Activated CD4-positive, CD25-positive, alpha-beta regulatory T cell treated with anti-CD3 and anti-CD28 coated beads, Interleukin-2, amount 50 U/mL, for 16 hours (primary cell): Measurements from ENCODE around the gene KRTAP20-3.

Experiments
- DNase-seq: peaks from one replicate; pipeline ENCODE4 v3.0.0-alpha.2; 2020; ENCODE audit warnings: low read depth, low spot score

Gene KRTAP20-3

GRCh38 chr21:30642564-30642963 is at the start of gene KRTAP20-3:
TSS of gene KRTAP20-3 (plus strand) at chr21:30642864.
- DNase-seq: no peak

DNA sequence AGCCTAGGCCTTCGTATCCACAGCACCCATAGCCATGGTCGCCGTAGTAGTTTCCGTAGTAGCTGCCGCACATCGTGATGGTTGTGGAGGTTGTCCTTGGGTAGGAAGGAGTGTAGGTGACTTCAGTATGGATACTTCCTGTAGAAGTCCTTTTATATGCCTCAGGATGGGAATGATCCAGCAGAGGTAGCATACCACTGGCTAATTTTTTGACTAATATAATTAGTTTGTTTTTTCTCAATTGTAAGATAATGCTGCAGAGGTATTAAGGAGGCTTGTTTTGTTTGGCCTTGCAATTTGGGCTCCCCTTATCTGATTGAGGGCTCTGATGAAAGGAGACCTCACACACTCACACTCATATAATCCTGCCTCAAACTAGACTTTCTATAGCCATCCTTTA is 43.9 kb upstream of the KRTAP20-3 start, which contains the start of gene KRTAP6-2:
KRTAP6-2 (minus strand) TSS at position 101 of the 400 bp plus-strand sequence; CDS start at position 73, 28 bp downstream.
- no peak for DNase-seq

GRCh38 chr21:30600787-30601186 is 41.9 kb upstream of the KRTAP20-3 start, which contains the start of gene KRTAP22-1:
TSS of gene KRTAP22-1 (plus strand) at chr21:30601087.
- DNase-seq: no peak

DNA sequence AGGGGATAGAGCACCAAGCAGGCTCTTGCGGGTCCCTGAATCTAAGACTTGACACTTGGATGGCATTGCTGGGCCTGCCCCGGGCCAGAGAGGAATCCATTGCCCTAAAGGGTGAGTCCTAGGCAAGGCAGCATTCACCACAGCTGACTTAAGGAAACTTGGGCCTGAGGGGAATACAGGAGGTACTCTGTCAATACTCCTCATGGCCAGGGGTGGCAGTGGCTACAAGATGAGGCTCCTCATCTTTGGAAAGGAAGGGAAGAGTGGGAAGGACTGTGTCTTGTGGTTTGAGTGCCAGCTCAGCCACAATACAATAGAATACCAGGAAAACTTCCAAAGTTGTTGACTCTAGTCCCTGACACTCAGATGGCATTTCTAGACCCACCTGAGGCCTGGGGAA is 36.7 kb upstream of the KRTAP20-3 start:
- no peak for DNase-seq

- no peak for DNase-seq
Measured at GRCh38 chr21:30612132-30612531, 30.5 kb upstream of the KRTAP20-3 start.

DNA sequence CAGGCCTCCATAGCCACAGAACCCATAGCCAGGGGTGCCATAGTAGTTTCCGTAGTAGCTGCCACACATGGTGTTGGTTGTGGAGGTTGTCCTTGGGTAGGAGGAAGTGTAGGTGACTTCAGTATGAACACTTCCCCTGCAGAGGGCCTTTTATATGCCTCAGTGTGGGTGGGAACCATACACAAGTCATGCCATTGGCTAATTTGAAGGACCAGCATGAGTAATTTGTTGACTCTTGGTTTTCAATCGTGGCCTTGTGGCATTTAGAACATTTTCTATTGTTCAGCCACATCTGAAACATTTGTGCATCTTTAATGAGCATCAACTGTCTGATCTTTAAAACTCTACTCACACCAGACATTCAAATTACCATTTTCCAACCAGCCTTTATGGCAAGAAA is 28.8 kb upstream of the KRTAP20-3 start, which contains the start of gene KRTAP6-1:
KRTAP6-1 (minus strand) TSS at position 95 of the 400 bp plus-strand sequence; CDS start at position 69, 26 bp downstream.
- no peak for DNase-seq

- no peak for DNase-seq
Measured at GRCh38 chr21:30615199-30615598, 27.5 kb upstream of the KRTAP20-3 start.

GRCh38 chr21:30616125-30616524 is 26.5 kb upstream of the KRTAP20-3 start, which contains the start of gene KRTAP20-1:
TSS of gene KRTAP20-1 (plus strand) at chr21:30616425. CDS start at chr21:30616455, 30 bp downstream.
- no peak for DNase-seq

- DNase-seq: no peak
Measured at GRCh38 chr21:30620080-30620479, 22.6 kb upstream of the KRTAP20-3 start.

- no peak for DNase-seq
Measured at GRCh38 chr21:30620522-30620921, 22.1 kb upstream of the KRTAP20-3 start, which contains the start of gene KRTAP20-4. TSS of gene KRTAP20-4 (plus strand) at chr21:30620627.

DNA sequence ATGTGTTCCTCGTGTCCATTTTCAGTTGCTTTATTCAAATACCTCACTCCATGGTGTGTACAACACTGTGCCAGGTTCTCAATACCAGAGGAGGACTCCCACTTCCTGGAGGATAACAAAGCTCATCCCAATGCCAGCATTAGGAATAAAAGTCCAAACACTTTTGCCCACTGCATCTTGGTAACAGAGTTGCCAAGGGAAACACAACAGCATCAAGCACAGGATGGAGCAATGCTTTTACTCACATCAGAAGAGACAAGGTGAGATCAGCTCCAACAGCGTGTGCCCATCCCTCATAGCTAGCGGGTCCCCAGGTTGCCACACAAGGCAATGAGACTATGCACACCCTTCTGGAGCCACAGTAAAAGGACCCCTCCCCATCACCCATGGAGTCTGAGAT is 19.3 kb upstream of the KRTAP20-3 start:
- DNase-seq: no peak

DNA sequence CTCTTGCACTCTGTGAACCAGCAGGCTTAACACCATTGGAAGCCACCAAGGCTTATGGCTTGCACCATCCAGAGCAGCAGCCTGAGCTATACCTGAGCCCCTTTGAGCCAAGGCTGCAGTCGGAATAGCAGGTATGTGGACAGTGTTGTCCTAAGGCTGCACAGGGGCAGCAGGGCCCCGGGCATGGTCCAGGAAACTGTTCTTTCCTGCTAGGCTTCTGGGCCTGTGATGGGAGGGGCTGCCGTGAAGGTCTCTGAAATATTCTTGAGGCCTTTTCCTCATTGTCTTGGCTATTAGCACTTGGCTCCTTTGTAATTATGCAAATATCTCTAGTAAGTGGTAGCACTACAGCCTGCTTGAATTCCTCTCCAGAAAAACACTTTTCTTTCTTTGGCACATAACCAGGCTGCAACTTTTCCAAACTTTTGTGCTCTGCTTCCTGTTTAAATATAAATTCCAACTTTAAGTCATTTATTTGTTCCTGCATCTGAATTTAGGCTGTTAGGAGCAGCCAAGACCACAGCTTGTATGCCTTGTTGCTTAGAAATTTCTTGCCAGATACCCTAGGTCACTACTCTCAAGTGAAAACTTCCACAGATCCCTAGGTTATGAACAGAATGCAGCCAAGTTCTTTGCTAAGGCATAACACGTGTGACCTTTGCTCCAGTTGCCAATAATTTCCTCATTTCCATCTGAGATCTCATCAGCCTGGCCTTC is 17.1 kb upstream of the KRTAP20-3 start:
- no peak for DNase-seq

- DNase-seq: no peak
Measured at GRCh38 chr21:30628109-30628508, 14.6 kb upstream of the KRTAP20-3 start.

GRCh38 chr21:30629200-30629599 is 13.5 kb upstream of the KRTAP20-3 start:
- no peak for DNase-seq

GRCh38 chr21:30634906-30635305 is 7.8 kb upstream of the KRTAP20-3 start, which contains the start of gene KRTAP20-2:
TSS of gene KRTAP20-2 (plus strand) at chr21:30635206. CDS start at chr21:30635264, 58 bp downstream.
- DNase-seq: no peak

GRCh38 chr21:30638686-30639085 is 4.0 kb upstream of the KRTAP20-3 start:
- DNase-seq: no peak

GRCh38 chr21:30646904-30647414 is 4.3 kb downstream of the KRTAP20-3 start:
- DNase-seq: no peak

- no peak for DNase-seq
Measured at GRCh38 chr21:30652891-30653290, 10.2 kb downstream of the KRTAP20-3 start.

- DNase-seq: no peak
Measured at GRCh38 chr21:30668776-30669175, 26.1 kb downstream of the KRTAP20-3 start.

DNA sequence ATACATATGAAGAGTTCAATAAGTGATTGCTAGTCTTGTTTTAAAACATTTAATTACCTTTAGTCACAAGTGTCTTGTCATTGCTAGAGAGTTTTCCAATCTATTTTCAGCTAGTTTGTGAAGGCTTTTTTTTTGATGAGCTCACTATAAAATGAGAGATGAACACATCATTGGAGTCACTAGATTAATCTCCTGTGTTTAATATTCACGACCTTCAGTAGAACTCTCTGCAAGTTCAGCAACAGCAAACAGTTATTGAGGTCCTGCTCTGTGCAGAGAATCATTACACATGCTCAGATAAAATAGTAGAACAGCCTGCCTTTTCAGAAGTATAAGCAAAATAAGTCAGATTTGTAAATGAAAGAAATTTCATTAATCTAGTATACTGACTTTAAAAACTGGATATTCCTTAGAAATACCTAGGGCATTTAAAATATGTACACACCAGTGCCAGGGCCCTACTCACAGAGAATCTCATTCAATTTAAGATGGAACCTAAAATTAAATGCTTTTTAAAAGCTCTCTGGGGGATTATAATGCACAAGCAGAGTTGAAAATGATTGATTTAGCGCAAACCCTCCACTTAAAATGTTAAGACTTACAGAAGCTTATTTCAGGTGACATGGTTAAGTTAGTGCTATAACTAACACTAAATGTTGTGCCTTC is 30.5 kb downstream of the KRTAP20-3 start:
- DNase-seq: no peak

DNA sequence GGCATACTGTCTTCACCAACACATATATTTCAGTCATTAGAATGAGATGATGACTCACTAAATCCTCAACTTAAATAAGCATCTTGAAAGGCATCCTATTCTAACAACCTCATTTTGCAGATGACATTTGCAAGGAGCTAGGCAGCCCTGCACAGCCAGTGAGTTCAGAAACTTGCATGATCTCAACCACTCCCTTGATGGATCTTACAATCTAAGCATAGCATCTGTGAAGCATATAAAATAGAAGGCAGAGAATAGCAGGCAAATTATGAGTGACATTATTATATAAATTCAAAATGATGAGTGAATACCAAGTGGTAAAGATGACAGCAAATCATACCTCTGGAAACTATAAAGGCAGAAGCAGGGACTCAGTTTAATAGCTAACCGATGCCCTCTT is 31.6 kb downstream of the KRTAP20-3 start:
- no peak for DNase-seq

- DNase-seq: no peak
Measured at GRCh38 chr21:30676737-30677136, 34.1 kb downstream of the KRTAP20-3 start.
